B cell (primary cell): ENCODE measurements around the gene SEMA6C. TPM values are rescaled to one million over a fixed set of nuclear protein-coding genes. Genes with fewer than 3 reads are reported as not detected.

ENCODE experiments used
- ATAC-seq: fragments of 200-7000 bp; cut with Tn5 transposase; one replicate; pipeline ENCODE4 v1.10.0; 2021; ENCODE audit warnings: low read depth, mild to moderate bottlenecking, moderate number of reproducible peaks, moderate library complexity
- CTCF ChIA-PET: fragments of 350-600 bp; sonication (Branson Sonifier 250); formaldehyde crosslinking; loops from one replicate; lab custom pipeline; 2021; ENCODE audit warnings: antibody characterized with exemption, inconsistent platforms; lab: Charles Lee
- POLR2A ChIA-PET: fragments of 350-600 bp; sonication (Branson Sonifier 250); formaldehyde crosslinking; loops from one replicate; lab custom pipeline; 2021; ENCODE audit warnings: antibody characterized with exemption; lab: Charles Lee
- DNase-seq: peaks from one replicate; pipeline ENCODE4 v3.0.0; 2013
- H2AFZ ChIP-seq: 2 replicates; pipeline ENCODE4 v1.6.1; 2012; ENCODE audit warnings: mild to moderate bottlenecking, low read depth, low read length; ENCODE audit not compliant: insufficient read depth, poor library complexity, severe bottlenecking
- H3K27ac ChIP-seq, 2 donors: 1 replicate in 1 of 2; 2 replicates in 1 of 2; pipeline ENCODE4 v1.5.1; 2012 to 2013; ENCODE audit warnings: low read length in 2 of 2, mild to moderate bottlenecking in 2 of 2, moderate library complexity in 1 of 2
- H3K27me3 ChIP-seq, 4 experiments: fragments of 200-600 bp in 1 of 4; sonication (generic) in 1 of 4; replicated peaks in 1 of 4; 1 replicate in 2 of 4; 2 replicates in 2 of 4; pipeline versions ENCODE4 v1.6.1 to v1.7.0; 2013 to 2016; ENCODE audit warnings: low read length in 3 of 4, mild to moderate bottlenecking in 2 of 4, mixed read lengths in 1 of 4, moderate library complexity in 1 of 4; ENCODE audit not compliant: insufficient read depth in 4 of 4, control insufficient read depth in 3 of 4; ENCODE audit errors: control extremely low read depth in 1 of 4
- H3K36me3 ChIP-seq, 2 experiments: replicated peaks in 1 of 2; 1 replicate in 1 of 2; 2 replicates in 1 of 2; pipeline versions ENCODE4 v1.6.1 to v1.7.1; 2013; ENCODE audit warnings: low read length in 1 of 2; ENCODE audit not compliant: insufficient read depth in 2 of 2, control insufficient read depth in 1 of 2; ENCODE audit errors: control extremely low read depth in 1 of 2, extremely low read depth in 1 of 2
- H3K4me1 ChIP-seq, 2 donors: fragments of 200-600 bp in 1 of 2; sonication (generic) in 1 of 2; 1 replicate in 1 of 2; 2 replicates in 1 of 2; pipeline versions ENCODE4 v1.5.1 to v1.6.1; 2013 to 2017; ENCODE audit warnings: low read length in 2 of 2; ENCODE audit not compliant: control insufficient read depth in 2 of 2, insufficient read depth in 2 of 2
- H3K4me2 ChIP-seq: replicated peaks from 2 replicates; pipeline ENCODE3; 2012; ENCODE audit warnings: mild to moderate bottlenecking, low read depth, low read length; ENCODE audit not compliant: poor library complexity, severe bottlenecking
- H3K4me3 ChIP-seq, 5 experiments: fragments of 200-600 bp in 1 of 5; sonication (generic) in 1 of 5; 1 replicate in 3 of 5; 2 replicates in 2 of 5; pipeline versions ENCODE4 v1.5.1 to v1.7.0; 2011 to 2016; ENCODE audit warnings: low read length in 4 of 5, mild to moderate bottlenecking in 4 of 5, low read depth in 2 of 5, control low read depth in 1 of 5, moderate library complexity in 1 of 5; ENCODE audit not compliant: insufficient read depth in 1 of 5; ENCODE audit errors: control extremely low read depth in 1 of 5, extremely low read depth in 1 of 5
- H3K79me2 ChIP-seq: fragments of 200-600 bp; sonication (generic); one replicate; pipeline ENCODE4 v1.6.0; 2016; ENCODE audit warnings: low read length; ENCODE audit not compliant: control insufficient read depth, insufficient read depth
- H3K9ac ChIP-seq: fragments of 200-600 bp; sonication (generic); 2 replicates; pipeline ENCODE4 v1.6.1; 2017; ENCODE audit warnings: mild to moderate bottlenecking, low read length, moderate library complexity
- H3K9me3 ChIP-seq, 3 donors: one replicate each; pipeline versions ENCODE4 v1.6.1 to v1.7.1; 2013; ENCODE audit warnings: low read length in 2 of 3; ENCODE audit not compliant: control insufficient read depth in 2 of 3, insufficient read depth in 1 of 3; ENCODE audit errors: control extremely low read depth in 1 of 3
- H4K20me1 ChIP-seq: 2 replicates; pipeline ENCODE4 v1.6.0; 2012; ENCODE audit warnings: mild to moderate bottlenecking, low read length; ENCODE audit not compliant: insufficient read depth, control insufficient read depth, poor library complexity, severe bottlenecking
- H3K27ac Mint-ChIP-seq: one replicate; pipeline ENCODE4 v1.8.0; 2021; ENCODE audit warnings: mixed read lengths
- H3K27me3 Mint-ChIP-seq: one replicate; pipeline ENCODE4 v1.8.0; 2021; ENCODE audit warnings: mixed read lengths
- H3K4me1 Mint-ChIP-seq: one replicate; pipeline ENCODE4 v1.8.0; 2021; ENCODE audit warnings: mixed read lengths
- H3K4me3 Mint-ChIP-seq: one replicate; pipeline ENCODE4 v1.8.0; 2021; ENCODE audit warnings: mixed read lengths
- H3K9me3 Mint-ChIP-seq: one replicate; pipeline ENCODE4 v1.8.0; 2022; ENCODE audit warnings: mixed read lengths; ENCODE audit not compliant: insufficient read depth
- EZH2 ChIP-seq: IDR thresholded peaks from 2 replicates; pipeline ENCODE4 v1.6.1; 2012; ENCODE audit warnings: borderline replicate concordance, low read depth, mild to moderate bottlenecking, moderate library complexity, low read length; ENCODE audit not compliant: insufficient read depth, poor library complexity, severe bottlenecking
- WGBS: methylation state at CpG from one replicate; pipeline ENCODE4 v1.1.5; 2013; ENCODE audit warnings: missing lambda C conversion rate; ENCODE audit not compliant: insufficient coverage; 5-methylcytosine and 5-hydroxymethylcytosine counted together
- intact Hi-C: fragments of 100-400 bp; cut with micrococcal nuclease; formaldehyde crosslinking; loops from one replicate; pipeline ENCODE4 v1.10.0; 2022
- polyA plus RNA-seq: library from polyadenylated mRNA; depleted of rRNA; stranded (reverse); fragments of >200 nt; gene quantifications from 2 replicates; pipeline ENCODE4 v1.2.3, GENCODE V29; 2012
- total RNA-seq, 2 donors: library from RNA; stranded (reverse); fragments of 120-200 nt in 1 of 2; gene quantifications; 1 replicate in 1 of 2; 2 replicates in 1 of 2; pipeline versions ENCODE4 v1.2.3 to v1.2.4, GENCODE V29; 2013 to 2022
- TF ChIP-seq, protein P1 (sequence below): fragments of 200-600 bp; IDR thresholded peaks from one replicate; pipeline ENCODE4 v1.8.0; 2022; ENCODE audit warnings: antibody characterized with exemption, mild to moderate bottlenecking

SEMA6C gene
- total and polyA plus RNA-seq, 2 donors (not counting 1 experiment from before 2014, with no cell fraction given) = 0.86 to 1.3 TPM

DNA sequence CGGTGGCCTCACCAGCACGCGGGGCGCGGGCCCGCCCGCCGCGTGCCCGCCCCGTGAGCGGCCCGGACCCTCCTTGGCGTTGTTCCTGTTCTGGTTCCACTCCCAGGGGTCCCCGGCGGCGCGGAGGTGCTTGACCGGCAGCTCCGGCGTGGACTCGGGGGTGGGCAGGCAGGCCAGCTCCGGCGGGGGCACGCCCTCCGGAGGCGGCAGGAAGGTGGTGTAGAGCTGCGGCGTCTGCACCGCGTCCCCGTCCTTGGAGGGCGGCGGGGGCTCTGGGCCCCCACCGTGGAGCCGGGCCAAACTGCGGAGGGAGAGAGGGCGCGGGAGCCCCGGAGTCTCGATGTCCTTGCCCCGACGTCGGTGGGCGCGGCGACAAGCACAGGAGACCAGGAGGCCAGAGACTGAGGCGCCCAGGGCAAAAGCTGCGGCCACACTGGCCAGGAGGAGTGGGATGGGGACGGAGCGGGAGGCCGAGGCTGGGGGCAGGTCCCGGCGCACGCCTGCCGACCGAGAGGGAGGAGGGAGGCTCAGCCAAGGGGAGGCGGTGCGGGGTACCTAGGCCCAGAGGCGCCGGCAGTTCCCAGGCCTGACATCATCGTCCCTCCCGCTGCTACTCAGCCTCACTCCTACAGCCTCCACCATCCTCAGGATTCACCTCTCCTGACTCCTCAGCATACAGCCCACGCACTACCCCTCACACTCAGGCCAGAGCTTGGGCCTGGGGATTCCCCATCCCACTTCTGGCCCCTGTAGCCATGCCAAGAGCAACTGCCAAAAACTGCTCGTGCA, 13.2 kb downstream of the SEMA6C start:
- intact Hi-C loops = no loop called here
- H3K27ac ChIP-seq = no peak overlapping the region
- H4K20me1 ChIP-seq = no peaks in the 10 kb centered on the region
- no peak overlapping the region for H3K4me3 Mint-ChIP-seq
- H3K9ac ChIP-seq = no peak overlapping the region
- no peak for DNase-seq
- POLR2A ChIA-PET = no interaction called here
- peaks cover 0 to 4% (median 0%) of the 10 kb centered on the region in 4 experiments for H3K27me3 ChIP-seq
- H3K4me2 ChIP-seq = no peak overlapping the region
- 96% methylated on average over 59 of the region's 65 CpGs for WGBS
- no peak overlapping the region for H2AFZ ChIP-seq
- peaks cover 14% of the 10 kb centered on the region for H3K4me1 Mint-ChIP-seq
- H3K4me3 ChIP-seq = no peak overlapping the region
- no peaks in the 10 kb centered on the region for H3K36me3 ChIP-seq
- no peak for ATAC-seq
- H3K27ac Mint-ChIP-seq = no peak overlapping the region
- no peaks in the 10 kb centered on the region for H3K27me3 Mint-ChIP-seq
- no peaks in the 10 kb centered on the region for H3K79me2 ChIP-seq
- peaks cover 6 to 15% of the 10 kb centered on the region in 2 donors for H3K4me1 ChIP-seq
- H3K9me3 ChIP-seq = no peaks in the 10 kb centered on the region
- CTCF ChIA-PET = interaction anchor here (0.8 kb wide), 1 partner anchor 34 kb away, joined by 4 read pairs; no protein-coding TSS in a partner anchor
- TF ChIP-seq, protein P1, sequence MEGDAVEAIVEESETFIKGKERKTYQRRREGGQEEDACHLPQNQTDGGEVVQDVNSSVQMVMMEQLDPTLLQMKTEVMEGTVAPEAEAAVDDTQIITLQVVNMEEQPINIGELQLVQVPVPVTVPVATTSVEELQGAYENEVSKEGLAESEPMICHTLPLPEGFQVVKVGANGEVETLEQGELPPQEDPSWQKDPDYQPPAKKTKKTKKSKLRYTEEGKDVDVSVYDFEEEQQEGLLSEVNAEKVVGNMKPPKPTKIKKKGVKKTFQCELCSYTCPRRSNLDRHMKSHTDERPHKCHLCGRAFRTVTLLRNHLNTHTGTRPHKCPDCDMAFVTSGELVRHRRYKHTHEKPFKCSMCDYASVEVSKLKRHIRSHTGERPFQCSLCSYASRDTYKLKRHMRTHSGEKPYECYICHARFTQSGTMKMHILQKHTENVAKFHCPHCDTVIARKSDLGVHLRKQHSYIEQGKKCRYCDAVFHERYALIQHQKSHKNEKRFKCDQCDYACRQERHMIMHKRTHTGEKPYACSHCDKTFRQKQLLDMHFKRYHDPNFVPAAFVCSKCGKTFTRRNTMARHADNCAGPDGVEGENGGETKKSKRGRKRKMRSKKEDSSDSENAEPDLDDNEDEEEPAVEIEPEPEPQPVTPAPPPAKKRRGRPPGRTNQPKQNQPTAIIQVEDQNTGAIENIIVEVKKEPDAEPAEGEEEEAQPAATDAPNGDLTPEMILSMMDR = no peak
- no peak for TF ChIP-seq EZH2
- H3K9me3 Mint-ChIP-seq = no peaks in the 10 kb centered on the region

DNA sequence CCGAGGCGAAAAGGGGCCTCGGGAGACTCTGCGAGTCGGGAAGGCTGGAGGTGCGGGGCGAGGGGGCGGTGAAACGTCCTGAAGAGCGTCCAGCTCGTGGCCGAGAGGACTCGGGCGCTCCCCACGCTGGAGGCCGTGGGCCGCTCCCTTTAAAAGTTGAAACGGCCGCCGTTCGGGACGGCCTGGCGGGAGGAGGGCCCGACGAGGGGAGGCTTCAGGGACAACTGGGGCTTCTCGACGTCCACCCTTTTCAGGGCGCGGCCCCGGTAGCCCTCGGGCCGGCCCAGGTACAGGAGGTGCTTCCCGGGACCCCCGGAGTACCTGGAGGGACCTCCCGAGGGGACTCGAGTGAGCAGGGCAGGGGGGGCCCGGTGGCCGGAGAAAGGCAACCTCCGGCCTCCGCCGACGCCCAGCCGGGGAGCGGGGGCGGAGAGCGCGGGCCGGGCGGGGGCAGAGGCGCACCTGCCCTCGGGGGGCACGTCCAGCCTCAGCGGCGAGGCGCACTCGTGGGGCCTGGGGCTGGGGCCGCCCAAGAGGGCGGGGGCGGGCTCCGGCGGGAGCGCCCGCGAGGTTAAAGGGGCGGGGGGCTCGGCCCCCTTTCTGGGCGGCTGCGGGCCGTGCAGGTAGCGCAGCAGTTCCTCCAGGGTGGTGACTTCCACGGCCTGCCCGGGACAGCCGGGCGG, 14.0 kb downstream of the SEMA6C start:
- Histone ChIP-seq H3K27ac (no peak overlapping the region), H3K27me3 (peaks cover 0 to 4% (median 0%) of the 10 kb centered on the region in 4 experiments), H3K9me3 (no peaks in the 10 kb centered on the region), H3K4me2 (peak overlapping the region; percentile 76), H3K36me3 (no peaks in the 10 kb centered on the region), H4K20me1 (no peaks in the 10 kb centered on the region), H3K4me1 (peaks cover 6 to 15% of the 10 kb centered on the region in 2 donors), H3K4me3 (no peak overlapping the region), H3K79me2 (no peaks in the 10 kb centered on the region), H3K9ac (no peak overlapping the region), H2AFZ (no peak overlapping the region)
- ChIA-PET POLR2A (no interaction called here), CTCF (no interaction called here)
- Mint-ChIP-seq H3K27ac (no peak overlapping the region), H3K9me3 (no peaks in the 10 kb centered on the region), H3K4me3 (no peak overlapping the region), H3K27me3 (no peaks in the 10 kb centered on the region), H3K4me1 (peaks cover 14% of the 10 kb centered on the region)
- intact Hi-C loops = no loop called here
- ATAC-seq (no peak), DNase-seq (no peak)
- no peak for TF ChIP-seq EZH2
- TF ChIP-seq, protein P1 = no peak
- 98% methylated on average over 60 of the region's 74 CpGs for WGBS
